T47D (cell line): ENCODE data around the gene CCDC183.
"Not testable (repeated sequence)": the region's sequence is repeated elsewhere in the genome, so short reads cannot be mapped to it uniquely, and the experiment has no call there.

Experiments
- DNase-seq, 2 experiments: peaks; one replicate each; pipeline versions ENCODE4 v3.0.0 to v3.0.0-alpha.2; 2011 to 2012; ENCODE audit warnings: low read depth in 1 of 2, low spot score in 1 of 2
- JUND ChIP-seq: IDR thresholded peaks from 2 replicates; pipeline ENCODE4 v1.6.1; 2012; ENCODE audit warnings: low read depth
- in situ Hi-C: cut with HindIII; loops from 2 replicates; pipeline ENCODE4 v1.10.0; 2016; ENCODE audit warnings: low sequenced_read_pairs, low pct_unique_long_range_greater_than_20kb

Gene CCDC183

DNA sequence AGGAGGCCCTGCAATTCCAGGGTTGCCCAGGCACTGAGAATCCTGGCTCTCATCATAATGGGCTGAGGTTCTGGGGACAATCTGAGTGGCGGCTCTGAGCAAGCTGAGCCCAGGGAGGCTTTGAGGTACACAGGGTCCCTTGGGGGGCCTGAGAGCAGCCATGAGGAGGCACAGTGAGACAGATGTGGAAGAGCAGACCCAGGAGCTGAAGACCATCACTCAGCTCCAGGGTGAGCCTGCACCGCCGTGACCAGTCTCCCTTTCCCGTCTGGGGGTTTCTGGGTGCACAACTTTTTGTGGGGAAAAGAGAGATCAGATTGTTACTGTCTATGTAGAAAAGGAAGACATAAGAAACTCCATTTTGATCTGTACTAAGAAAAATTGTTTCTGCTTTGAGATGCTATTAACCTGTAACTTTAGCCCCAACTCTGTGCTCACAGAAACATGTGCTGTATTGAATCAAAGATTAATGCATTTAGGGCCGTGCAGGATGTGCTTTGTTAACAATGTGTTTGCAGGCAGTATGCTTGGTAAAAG lies at the start of gene CCDC183:
Gene CCDC183, plus strand, starts transcription at position 101 of the 537 bp plus-strand sequence. Its CDS starts 60 bp downstream, at position 161.
- DNase-seq, result no peak
- in situ Hi-C loops, result no loop called here
- TF ChIP-seq JUND, result no peak

GRCh38 chr9:136746621-136747020 lies 49.5 kb upstream of the CCDC183 start:
- in situ Hi-C loops, result no loop called here
- no peak for DNase-seq
- TF ChIP-seq JUND, result no peak

- no peak for TF ChIP-seq JUND
- no peak for DNase-seq
- in situ Hi-C loops, result no loop called here
Measured at GRCh38 chr9:136747161-136748060, 48.7 kb upstream of the CCDC183 start.

- no peak for TF ChIP-seq JUND
- in situ Hi-C loops, result no loop called here
- no peak for DNase-seq
Measured at GRCh38 chr9:136748201-136748600, 47.9 kb upstream of the CCDC183 start, which contains the start of gene LCN6. TSS of gene LCN6 (minus strand) at chr9:136748525. CDS start at chr9:136748483, 42 bp downstream.

DNA sequence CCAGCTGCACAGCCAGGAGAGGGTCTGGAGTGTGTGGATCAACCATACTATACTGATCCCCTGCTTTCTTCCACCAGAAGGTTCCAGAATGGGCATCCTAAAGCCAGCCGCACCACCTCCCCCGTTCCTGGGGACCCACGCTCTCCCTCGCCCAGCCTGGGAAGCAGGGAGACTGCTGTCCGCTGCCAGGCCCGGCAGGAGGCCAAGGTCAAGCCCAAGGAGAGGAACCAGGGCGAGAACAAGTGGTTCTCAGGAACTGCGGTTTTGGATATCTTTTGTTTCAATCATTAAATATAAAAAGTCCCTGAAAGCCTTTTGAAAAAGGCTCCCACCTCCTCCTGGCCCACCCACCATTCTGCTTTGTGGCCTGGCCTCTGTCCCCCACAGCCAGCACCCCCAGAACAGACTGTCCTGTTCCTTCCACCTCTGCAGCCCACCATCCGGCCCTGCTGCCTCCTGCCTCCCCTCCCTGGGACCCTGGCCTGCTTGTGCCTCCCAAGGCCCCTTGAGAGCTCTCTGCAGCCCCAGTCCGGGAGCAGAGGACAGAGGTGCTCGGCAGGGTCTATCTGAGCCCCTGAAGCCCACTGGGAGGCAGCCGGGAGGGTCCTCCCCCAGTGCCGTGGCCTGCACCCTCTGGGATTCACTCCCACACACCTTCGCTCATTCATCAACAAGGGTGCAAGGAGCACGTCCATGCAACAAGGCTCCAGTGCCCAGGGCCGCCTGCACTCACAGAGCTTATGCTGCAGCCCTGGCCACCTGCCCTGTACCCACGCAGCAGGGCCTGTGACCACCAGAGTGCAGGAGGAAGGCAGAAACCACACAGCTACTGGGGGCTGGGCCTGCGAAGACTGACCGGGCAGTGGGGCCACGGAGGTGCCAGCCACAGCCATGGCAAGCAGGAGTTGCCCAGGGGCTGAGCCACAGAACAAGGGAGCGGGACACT lies 47.2 kb upstream of the CCDC183 start:
- DNase-seq, result no peak
- TF ChIP-seq JUND, result no peak
- in situ Hi-C loops, result no loop called here

GRCh38 chr9:136750526-136750925 lies 45.6 kb upstream of the CCDC183 start:
- DNase-seq, result no peak
- no peak for TF ChIP-seq JUND
- in situ Hi-C loops, result no loop called here

DNA sequence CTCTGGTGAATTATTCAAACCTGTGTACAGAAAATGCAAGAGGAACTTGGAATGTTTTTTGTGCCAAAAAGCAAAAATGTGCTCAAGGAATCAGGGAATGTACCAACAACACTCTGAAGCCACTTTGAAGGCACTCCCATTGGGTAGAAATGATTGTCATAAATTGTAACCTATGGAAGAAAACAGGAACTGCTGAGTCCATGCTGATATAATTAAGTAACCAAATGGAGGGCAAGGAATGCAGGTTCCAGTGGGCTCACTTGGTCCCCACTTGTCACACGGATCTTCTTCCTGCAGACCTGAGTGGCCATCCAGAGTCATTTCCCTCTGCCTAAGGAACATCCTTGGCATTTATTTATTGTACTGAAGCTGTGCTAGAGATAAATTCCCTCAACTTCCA lies 44.9 kb upstream of the CCDC183 start:
- in situ Hi-C loops, result no loop called here
- TF ChIP-seq JUND, result no peak
- DNase-seq, result no peak

- no peak for DNase-seq
- no peak for TF ChIP-seq JUND
- in situ Hi-C loops, result no loop called here
Measured at GRCh38 chr9:136751814-136752213, 44.3 kb upstream of the CCDC183 start.

GRCh38 chr9:136753371-136754058 lies 42.6 kb upstream of the CCDC183 start:
- DNase-seq, result no peak
- in situ Hi-C loops, result no loop called here
- TF ChIP-seq JUND, result no peak

- no peak for TF ChIP-seq JUND
- DNase-seq, result no peak
- in situ Hi-C loops, result no loop called here
Measured at GRCh38 chr9:136754059-136754572, 42.0 kb upstream of the CCDC183 start.

DNA sequence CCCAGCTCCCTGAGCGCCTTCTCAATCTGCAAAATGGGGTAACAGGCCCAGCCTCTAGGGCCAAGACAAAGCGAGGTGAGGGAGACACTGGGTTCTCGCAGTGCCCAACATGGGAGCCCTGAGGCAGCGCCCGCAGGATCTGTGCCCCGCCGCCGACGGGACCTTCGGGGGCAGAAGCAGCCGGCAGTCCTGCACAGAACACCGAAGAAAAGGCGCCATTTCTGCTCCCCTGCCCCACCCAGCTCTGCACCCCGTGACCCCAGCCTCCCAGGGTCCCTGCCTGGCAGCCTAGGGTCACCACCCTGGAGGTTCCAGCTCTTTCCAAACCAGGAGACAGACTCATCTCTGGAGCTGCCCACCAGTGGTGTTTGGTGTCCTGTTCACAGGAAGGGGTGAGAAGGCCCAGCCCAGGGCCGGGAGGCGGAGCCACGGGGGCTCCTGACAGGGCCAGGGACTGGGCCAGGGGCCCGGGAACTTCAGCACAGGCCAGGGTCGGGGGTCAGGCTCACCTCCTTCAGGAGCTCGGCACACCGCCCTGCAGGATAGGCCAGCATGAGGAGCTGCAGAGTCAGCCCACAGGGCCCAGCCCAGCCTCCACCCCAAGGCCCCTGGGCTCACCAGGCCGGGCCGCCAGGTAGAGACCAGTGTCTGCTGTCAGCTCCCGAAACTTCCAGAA lies 41.4 kb upstream of the CCDC183 start:
- no peak for TF ChIP-seq JUND
- in situ Hi-C loops, result no loop called here
- no peak for DNase-seq

- DNase-seq, in situ Hi-C loops: not testable (repeated sequence)
Measured at GRCh38 chr9:136755302-136756133, 40.6 kb upstream of the CCDC183 start.
